ENCODE results near the gene NFATC1.
"Not testable (repeated sequence)": the region's sequence is repeated elsewhere in the genome, so short reads cannot be mapped to it uniquely, and the experiment has no call there.

The NFATC1 gene

DNA sequence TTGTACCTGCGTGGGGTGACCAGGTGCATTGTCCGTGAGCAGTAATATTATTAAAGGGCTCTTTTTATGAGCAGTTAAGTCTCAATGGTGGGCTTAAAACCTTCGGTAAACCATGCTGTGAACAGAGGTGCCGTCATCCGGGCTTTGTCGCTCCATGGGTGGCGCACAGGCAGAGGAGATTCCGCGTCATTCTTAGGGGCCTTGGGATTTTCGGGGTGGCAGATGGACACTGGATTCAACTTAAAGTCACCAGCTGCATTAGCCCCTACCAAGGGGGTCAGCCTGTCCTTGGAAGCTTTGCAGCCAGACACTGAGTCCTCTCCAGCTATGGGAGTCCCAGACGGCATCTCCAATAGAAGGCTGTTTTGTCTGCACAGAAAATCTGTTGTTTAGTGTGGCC lies 107.7 kb downstream of the NFATC1 start:
- no peak overlapping the region for H3K4me2 ChIP-seq (ENCODE audit: low read length)
- H3K4me1 ChIP-seq (ENCODE audit: low read length) = peaks cover 10% of the 10 kb centered on the region
- no peak overlapping the region for H3K27ac ChIP-seq (ENCODE audit: low read length)
- no peaks in the 10 kb centered on the region for H4K20me1 ChIP-seq (ENCODE audit: insufficient read depth, low read length)
- no peaks in the 10 kb centered on the region for H3K79me2 ChIP-seq (ENCODE audit: low read length)
- H3K9me3 ChIP-seq (ENCODE audit: insufficient read depth, low read length) = peaks cover 17% of the 10 kb centered on the region; the same call in 1 of the 2 replicates
- no peak overlapping the region for H3K9ac ChIP-seq (ENCODE audit: low read length)
- no peaks in the 10 kb centered on the region for H3K27me3 ChIP-seq (ENCODE audit: low read depth, low read length)
- H3K4me3 ChIP-seq (ENCODE audit: low read length) = no peak overlapping the region
- peaks cover 21% of the 10 kb centered on the region for H3K36me3 ChIP-seq (replicated peaks; ENCODE audit: low read depth, low read length)
- TF ChIP-seq, protein P1, sequence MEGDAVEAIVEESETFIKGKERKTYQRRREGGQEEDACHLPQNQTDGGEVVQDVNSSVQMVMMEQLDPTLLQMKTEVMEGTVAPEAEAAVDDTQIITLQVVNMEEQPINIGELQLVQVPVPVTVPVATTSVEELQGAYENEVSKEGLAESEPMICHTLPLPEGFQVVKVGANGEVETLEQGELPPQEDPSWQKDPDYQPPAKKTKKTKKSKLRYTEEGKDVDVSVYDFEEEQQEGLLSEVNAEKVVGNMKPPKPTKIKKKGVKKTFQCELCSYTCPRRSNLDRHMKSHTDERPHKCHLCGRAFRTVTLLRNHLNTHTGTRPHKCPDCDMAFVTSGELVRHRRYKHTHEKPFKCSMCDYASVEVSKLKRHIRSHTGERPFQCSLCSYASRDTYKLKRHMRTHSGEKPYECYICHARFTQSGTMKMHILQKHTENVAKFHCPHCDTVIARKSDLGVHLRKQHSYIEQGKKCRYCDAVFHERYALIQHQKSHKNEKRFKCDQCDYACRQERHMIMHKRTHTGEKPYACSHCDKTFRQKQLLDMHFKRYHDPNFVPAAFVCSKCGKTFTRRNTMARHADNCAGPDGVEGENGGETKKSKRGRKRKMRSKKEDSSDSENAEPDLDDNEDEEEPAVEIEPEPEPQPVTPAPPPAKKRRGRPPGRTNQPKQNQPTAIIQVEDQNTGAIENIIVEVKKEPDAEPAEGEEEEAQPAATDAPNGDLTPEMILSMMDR (IDR thresholded peaks at IDR 0.05; ENCODE audit: low read depth, low read length) = no peak
- no peak for TF ChIP-seq EZH2phosphoT487 (IDR thresholded peaks at IDR 0.05; ENCODE audit: low read depth)
- H2AFZ ChIP-seq (ENCODE audit: low read depth, low read length) = no peak overlapping the region

DNA sequence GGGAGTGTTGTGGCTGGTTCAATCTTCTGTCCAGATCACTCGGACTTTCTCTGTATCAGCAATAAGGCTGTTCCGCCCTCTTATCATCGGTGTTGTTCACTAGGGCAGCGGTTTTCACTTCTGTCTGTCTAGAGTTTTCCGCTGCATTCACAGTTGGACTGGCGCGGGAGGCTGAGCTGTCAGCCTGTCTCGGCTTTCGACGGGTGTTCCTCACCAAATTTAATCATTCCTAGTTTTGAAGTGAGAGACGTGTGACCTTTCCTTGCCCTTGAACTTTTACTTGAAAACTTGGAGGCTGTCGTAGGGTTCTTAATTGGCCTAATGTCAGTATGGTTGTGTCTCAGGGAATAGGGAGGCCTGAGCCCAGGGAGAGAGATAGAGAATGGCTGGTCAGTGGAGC lies 108.3 kb downstream of the NFATC1 start:
- Histone ChIP-seq H3K9ac (ENCODE audit: low read length) (no peak overlapping the region), H3K27me3 (ENCODE audit: low read depth, low read length) (no peaks in the 10 kb centered on the region), H3K9me3 (ENCODE audit: insufficient read depth, low read length) (peaks cover 10% of the 10 kb centered on the region; the same call in 1 of the 2 replicates), H3K36me3 (replicated peaks; ENCODE audit: low read depth, low read length) (peaks cover 15% of the 10 kb centered on the region), H3K4me2 (ENCODE audit: low read length) (no peak overlapping the region), H3K4me3 (ENCODE audit: low read length) (no peak overlapping the region), H3K79me2 (ENCODE audit: low read length) (no peaks in the 10 kb centered on the region), H3K27ac (ENCODE audit: low read length) (no peak overlapping the region), H4K20me1 (ENCODE audit: insufficient read depth, low read length) (no peaks in the 10 kb centered on the region), H3K4me1 (ENCODE audit: low read length) (peaks cover 10% of the 10 kb centered on the region), H2AFZ (ENCODE audit: low read depth, low read length) (no peak overlapping the region)
- TF ChIP-seq EZH2phosphoT487 (IDR thresholded peaks at IDR 0.05; ENCODE audit: low read depth) = no peak
- TF ChIP-seq, protein P1 (IDR thresholded peaks at IDR 0.05; ENCODE audit: low read depth, low read length) = no peak

DNA sequence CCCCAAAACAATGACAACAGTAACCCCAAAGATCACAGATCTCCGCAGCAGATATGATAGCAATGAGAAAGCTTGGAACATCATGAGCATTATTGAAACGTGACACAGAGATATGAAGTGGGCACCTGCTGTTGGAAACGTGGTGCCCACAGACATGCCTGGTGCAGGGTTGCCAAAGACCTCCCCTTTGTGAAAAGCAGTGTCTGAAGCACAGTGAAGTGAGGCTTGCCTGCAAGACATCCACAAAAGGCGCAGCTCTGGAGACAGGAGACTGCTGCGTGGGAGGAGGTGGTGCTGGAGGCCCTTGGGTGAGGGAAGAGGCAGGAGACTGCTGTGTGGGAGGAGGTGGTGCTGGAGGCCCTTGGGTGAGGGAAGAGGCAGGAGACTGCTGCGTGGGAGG lies 108.8 kb downstream of the NFATC1 start:
- not testable (repeated sequence) for H3K4me1 ChIP-seq (ENCODE audit: low read length); H3K9me3 ChIP-seq (ENCODE audit: insufficient read depth, low read length); H4K20me1 ChIP-seq (ENCODE audit: insufficient read depth, low read length); H3K4me2 ChIP-seq (ENCODE audit: low read length); H3K9ac ChIP-seq (ENCODE audit: low read length); H3K4me3 ChIP-seq (ENCODE audit: low read length); H3K27me3 ChIP-seq (ENCODE audit: low read depth, low read length); H2AFZ ChIP-seq (ENCODE audit: low read depth, low read length); H3K27ac ChIP-seq (ENCODE audit: low read length); H3K79me2 ChIP-seq (ENCODE audit: low read length)
- H3K36me3 ChIP-seq (replicated peaks; ENCODE audit: low read depth, low read length) = peaks cover 10% of the 10 kb centered on the region

DNA sequence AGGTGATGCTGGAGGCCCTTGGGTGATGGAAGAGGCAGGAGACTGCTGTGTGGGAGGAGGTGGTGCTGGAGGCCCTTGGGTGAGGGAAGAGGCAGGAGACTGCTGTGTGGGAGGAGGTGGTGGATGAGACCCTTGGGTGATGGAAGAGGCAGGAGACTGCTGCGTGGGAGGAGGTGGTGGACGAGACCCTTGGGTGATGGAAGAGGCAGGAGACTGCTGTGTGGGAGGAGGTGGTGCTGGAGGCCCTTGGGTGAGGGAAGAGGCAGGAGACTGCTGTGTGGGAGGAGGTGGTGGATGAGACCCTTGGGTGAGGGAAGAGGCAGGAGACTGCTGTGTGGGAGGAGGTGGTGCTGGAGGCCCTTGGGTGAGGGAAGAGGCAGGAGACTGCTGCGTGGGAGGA lies 109.7 kb downstream of the NFATC1 start:
- not testable (repeated sequence) for H3K9me3 ChIP-seq (ENCODE audit: insufficient read depth, low read length); H3K79me2 ChIP-seq (ENCODE audit: low read length); H2AFZ ChIP-seq (ENCODE audit: low read depth, low read length); H3K9ac ChIP-seq (ENCODE audit: low read length); H3K27ac ChIP-seq (ENCODE audit: low read length); H3K4me3 ChIP-seq (ENCODE audit: low read length); H3K4me1 ChIP-seq (ENCODE audit: low read length); H3K4me2 ChIP-seq (ENCODE audit: low read length); H4K20me1 ChIP-seq (ENCODE audit: insufficient read depth, low read length); H3K36me3 ChIP-seq (replicated peaks; ENCODE audit: low read depth, low read length); H3K27me3 ChIP-seq (ENCODE audit: low read depth, low read length)

DNA sequence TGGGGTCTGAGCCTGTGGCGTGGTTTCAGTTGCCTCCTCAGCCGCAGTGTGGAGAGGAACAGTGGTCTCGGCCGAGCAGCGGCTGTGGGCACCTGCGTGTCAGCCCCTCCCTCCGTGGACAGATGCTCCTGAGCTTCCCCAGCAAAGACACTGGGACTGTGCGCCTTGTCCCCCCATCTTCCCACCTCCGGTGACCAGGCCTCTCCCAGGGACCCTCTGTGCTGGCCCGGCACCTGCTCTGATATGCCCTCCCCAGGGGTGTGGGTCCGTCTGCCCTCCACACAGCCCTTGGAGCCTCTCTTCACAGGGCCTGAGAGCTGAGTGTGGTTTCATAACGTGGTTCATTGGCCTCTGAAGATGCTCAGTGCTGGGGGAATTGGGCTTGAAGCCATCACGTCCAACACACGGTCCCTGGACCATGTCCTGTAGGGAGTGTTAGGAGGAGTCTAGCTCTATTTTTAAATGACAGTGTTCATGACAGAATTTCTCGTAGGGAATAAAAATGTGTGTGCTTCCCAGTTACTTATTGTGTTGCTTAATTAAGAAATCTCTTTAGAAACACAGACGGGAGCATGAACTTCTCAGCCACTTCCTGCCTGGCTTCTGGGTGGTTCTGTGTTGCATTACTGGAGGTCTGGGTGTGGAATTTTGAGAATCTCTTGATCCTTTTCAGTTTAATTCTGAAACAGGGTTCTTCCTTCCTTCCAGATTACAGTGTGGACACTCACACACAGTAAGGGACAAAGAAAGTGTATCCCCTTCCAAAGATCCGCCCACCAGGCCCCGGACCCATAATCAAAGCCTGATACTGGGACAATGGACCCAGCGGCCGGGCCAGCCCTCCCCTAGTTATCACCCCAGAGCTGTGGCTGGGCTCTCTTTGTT lies 110.7 kb downstream of the NFATC1 start:
- Histone ChIP-seq H3K27me3 (ENCODE audit: low read depth, low read length) (no peaks in the 10 kb centered on the region), H3K79me2 (ENCODE audit: low read length) (no peaks in the 10 kb centered on the region), H2AFZ (ENCODE audit: low read depth, low read length) (no peak overlapping the region), H3K27ac (ENCODE audit: low read length) (no peak overlapping the region), H3K4me3 (ENCODE audit: low read length) (no peak overlapping the region), H3K4me2 (ENCODE audit: low read length) (no peak overlapping the region), H3K4me1 (ENCODE audit: low read length) (peaks cover 10% of the 10 kb centered on the region), H4K20me1 (ENCODE audit: insufficient read depth, low read length) (no peaks in the 10 kb centered on the region), H3K36me3 (replicated peaks; ENCODE audit: low read depth, low read length) (peaks cover 4% of the 10 kb centered on the region), H3K9me3 (ENCODE audit: insufficient read depth, low read length) (no peaks in the 10 kb centered on the region), H3K9ac (ENCODE audit: low read length) (no peak overlapping the region)
- TF ChIP-seq EZH2phosphoT487 (IDR thresholded peaks at IDR 0.05; ENCODE audit: low read depth) = no peak
- TF ChIP-seq, protein P1 (IDR thresholded peaks at IDR 0.05; ENCODE audit: low read depth, low read length) = no peak

Measured in OCI-LY3 (cell line).